NT2/D1 (cell line): Measurements from ENCODE around the gene RNF13.

Source experiments
- SUZ12 ChIP-seq: IDR thresholded peaks from 2 replicates; pipeline ENCODE4 v1.6.1; 2011; ENCODE audit not compliant: insufficient read length, insufficient read depth; ENCODE audit errors: extremely low read depth
- YY1 ChIP-seq: IDR thresholded peaks from 2 replicates; pipeline ENCODE4 v1.6.1; 2011; ENCODE audit not compliant: insufficient read length, insufficient read depth
- ZNF274 ChIP-seq: IDR thresholded peaks from 2 replicates; pipeline ENCODE4 v1.6.1; 2011; ENCODE audit warnings: mild to moderate bottlenecking, low read depth, low read length

- TF ChIP-seq ZNF274 (no peak), SUZ12 (no peak), YY1 (no peak)
Observed at GRCh38 chr3:149881879-149882278, 68.9 kb downstream of the RNF13 start.
